ENCODE measurements around the gene SLC25A41. TPM values are rescaled to one million over a fixed set of nuclear protein-coding genes. Genes with fewer than 3 reads are reported as not detected.
"Not testable (repeated sequence)": the region's sequence is repeated elsewhere in the genome, so short reads cannot be mapped to it uniquely, and the experiment has no call there.

SLC25A41 gene
- polyA plus RNA-seq, 1 donor: 0.36 TPM

- H3K9me3 ChIP-seq (ENCODE audit: control insufficient read depth, low read depth, low read length); H3K4me1 ChIP-seq (ENCODE audit: control insufficient read depth, insufficient read depth, low read length); DNase-seq; H3K27ac ChIP-seq (ENCODE audit: low read length); H3K27me3 ChIP-seq (ENCODE audit: control insufficient read depth, insufficient read depth, low read length); H3K4me3 ChIP-seq (ENCODE audit: low read length); H3K36me3 ChIP-seq (ENCODE audit: control insufficient read depth, insufficient read depth, low read length): not testable (repeated sequence)
- WGBS (ENCODE audit: insufficient coverage, low lambda C conversion rate): no CpG with 5 or more reads among the region's 2 CpGs
Measured at GRCh38 chr19:6428692-6429418, 4.7 kb downstream of the SLC25A41 start.

- DNase-seq: no peak
- peaks cover 7% of the 10 kb centered on the region for H3K27me3 ChIP-seq (ENCODE audit: control insufficient read depth, insufficient read depth, low read length)
- WGBS (ENCODE audit: insufficient coverage, low lambda C conversion rate): no CpG with 5 or more reads among the region's 18 CpGs
Measured at GRCh38 chr19:6427131-6427530, 6.4 kb downstream of the SLC25A41 start.

GRCh38 chr19:6425732-6426620 is 7.6 kb downstream of the SLC25A41 start:
- peaks cover 8% of the 10 kb centered on the region for H3K9me3 ChIP-seq (ENCODE audit: control insufficient read depth, low read depth, low read length)
- peaks cover 12% of the 10 kb centered on the region for H3K4me1 ChIP-seq (ENCODE audit: control insufficient read depth, insufficient read depth, low read length)
- H3K4me3 ChIP-seq (ENCODE audit: low read length): peak overlapping the region; percentile 7
- WGBS (ENCODE audit: insufficient coverage, low lambda C conversion rate): no CpG with 5 or more reads among the region's 21 CpGs
- peak overlapping the region; percentile 55 for H3K27ac ChIP-seq (ENCODE audit: low read length)
- H3K27me3 ChIP-seq (ENCODE audit: control insufficient read depth, insufficient read depth, low read length): peaks cover 7% of the 10 kb centered on the region
- no peak for DNase-seq
- H3K36me3 ChIP-seq (ENCODE audit: control insufficient read depth, insufficient read depth, low read length): peaks cover 16% of the 10 kb centered on the region

More at GRCh38 chr19:6427131-6427530, 6.4 kb downstream of the SLC25A41 start:
- Histone ChIP-seq H3K4me1 (ENCODE audit: control insufficient read depth, insufficient read depth, low read length) (peaks cover 12% of the 10 kb centered on the region), H3K36me3 (ENCODE audit: control insufficient read depth, insufficient read depth, low read length) (peaks cover 5% of the 10 kb centered on the region), H3K9me3 (ENCODE audit: control insufficient read depth, low read depth, low read length) (peaks cover 8% of the 10 kb centered on the region), H3K27ac (ENCODE audit: low read length) (no peak overlapping the region), H3K4me3 (ENCODE audit: low read length) (no peak overlapping the region)

- peaks cover 24% of the 10 kb centered on the region for H3K36me3 ChIP-seq (ENCODE audit: control insufficient read depth, insufficient read depth, low read length)
- peaks cover 8% of the 10 kb centered on the region for H3K9me3 ChIP-seq (ENCODE audit: control insufficient read depth, low read depth, low read length)
- H3K4me1 ChIP-seq (ENCODE audit: control insufficient read depth, insufficient read depth, low read length): peaks cover 12% of the 10 kb centered on the region
- peak; percentile 100 for DNase-seq
- H3K4me3 ChIP-seq (ENCODE audit: low read length): peak overlapping the region; percentile 7
- peak overlapping the region; percentile 55 for H3K27ac ChIP-seq (ENCODE audit: low read length)
- no CpG with 5 or more reads among the region's 43 CpGs for WGBS (ENCODE audit: insufficient coverage, low lambda C conversion rate)
- peaks cover 7% of the 10 kb centered on the region for H3K27me3 ChIP-seq (ENCODE audit: control insufficient read depth, insufficient read depth, low read length)
Measured at GRCh38 chr19:6424939-6425731, 8.4 kb downstream of the SLC25A41 start.

- peaks cover 8% of the 10 kb centered on the region for H3K9me3 ChIP-seq (ENCODE audit: control insufficient read depth, low read depth, low read length)
- H3K27ac ChIP-seq (ENCODE audit: low read length): peak within 1 kb of the TSS; percentile 55
- no peak for DNase-seq
- peaks cover 12% of the 10 kb centered on the region for H3K4me1 ChIP-seq (ENCODE audit: control insufficient read depth, insufficient read depth, low read length)
- peaks cover 1% of the 10 kb centered on the region for H3K27me3 ChIP-seq (ENCODE audit: control insufficient read depth, insufficient read depth, low read length)
- H3K4me3 ChIP-seq (ENCODE audit: low read length): peak within 1 kb of the TSS; percentile 83
- WGBS (ENCODE audit: insufficient coverage, low lambda C conversion rate): no CpG with 5 or more reads among the region's 114 CpGs
- peaks cover 32% of the 10 kb centered on the region for H3K36me3 ChIP-seq (ENCODE audit: control insufficient read depth, insufficient read depth, low read length)
Measured at GRCh38 chr19:6424195-6424938, 9.2 kb downstream of the SLC25A41 start, which contains the start of gene KHSRP. Gene KHSRP, minus strand, starts transcription at chr19:6424811. Its CDS starts 110 bp downstream, at chr19:6424701.

GRCh38 chr19:6423499-6424194 is 9.9 kb downstream of the SLC25A41 start:
- H3K36me3 ChIP-seq (ENCODE audit: control insufficient read depth, insufficient read depth, low read length): peaks cover 39% of the 10 kb centered on the region
- H3K4me3 ChIP-seq (ENCODE audit: low read length): peak overlapping the region; percentile 83
- H3K4me1 ChIP-seq (ENCODE audit: control insufficient read depth, insufficient read depth, low read length): peaks cover 12% of the 10 kb centered on the region
- no CpG with 5 or more reads among the region's 20 CpGs for WGBS (ENCODE audit: insufficient coverage, low lambda C conversion rate)
- H3K27me3 ChIP-seq (ENCODE audit: control insufficient read depth, insufficient read depth, low read length): no peaks in the 10 kb centered on the region
- peaks cover 8% of the 10 kb centered on the region for H3K9me3 ChIP-seq (ENCODE audit: control insufficient read depth, low read depth, low read length)
- DNase-seq: peak in 1 of 2 donors; percentile 54
- peak overlapping the region; percentile 41 for H3K27ac ChIP-seq (ENCODE audit: low read length)

GRCh38 chr19:6421075-6422014 is 12.2 kb downstream of the SLC25A41 start:
- H3K27ac ChIP-seq (ENCODE audit: low read length): no peak overlapping the region
- H3K4me1 ChIP-seq (ENCODE audit: control insufficient read depth, insufficient read depth, low read length): peaks cover 12% of the 10 kb centered on the region
- H3K9me3 ChIP-seq (ENCODE audit: control insufficient read depth, low read depth, low read length): peaks cover 8% of the 10 kb centered on the region
- DNase-seq: no peak
- H3K36me3 ChIP-seq (ENCODE audit: control insufficient read depth, insufficient read depth, low read length): peaks cover 62% of the 10 kb centered on the region
- H3K27me3 ChIP-seq (ENCODE audit: control insufficient read depth, insufficient read depth, low read length): no peaks in the 10 kb centered on the region
- no CpG with 5 or more reads among the region's 20 CpGs for WGBS (ENCODE audit: insufficient coverage, low lambda C conversion rate)
- no peak overlapping the region for H3K4me3 ChIP-seq (ENCODE audit: low read length)

- Histone ChIP-seq H3K27ac (ENCODE audit: low read length) (no peak overlapping the region), H3K27me3 (ENCODE audit: control insufficient read depth, insufficient read depth, low read length) (no peaks in the 10 kb centered on the region), H3K4me1 (ENCODE audit: control insufficient read depth, insufficient read depth, low read length) (peaks cover 8% of the 10 kb centered on the region), H3K36me3 (ENCODE audit: control insufficient read depth, insufficient read depth, low read length) (peaks cover 86% of the 10 kb centered on the region), H3K9me3 (ENCODE audit: control insufficient read depth, low read depth, low read length) (peaks cover 5% of the 10 kb centered on the region), H3K4me3 (ENCODE audit: low read length) (no peak overlapping the region)
- no CpG with 5 or more reads among the region's 19 CpGs for WGBS (ENCODE audit: insufficient coverage, low lambda C conversion rate)
- DNase-seq: no peak
Measured at GRCh38 chr19:6418562-6418932, 15.0 kb downstream of the SLC25A41 start.
